Natural killer cell treated with Interleukin-12 subunit alpha and Interleukin-12 subunit beta and Interleukin-15 and Interleukin-18, amount 100 ng/mL, for 72 hours (primary cell): ENCODE data around the gene REEP1. TPM values are rescaled to one million over a fixed set of nuclear protein-coding genes. Genes with fewer than 3 reads are reported as not detected.
"Not testable (repeated sequence)": the region's sequence is repeated elsewhere in the genome, so short reads cannot be mapped to it uniquely, and the experiment has no call there.

Source experiments
- ATAC-seq, 2 donors: fragments of 150-1000 bp; cut with Tn5 transposase in 1 of 2; sonication (Bioruptor Pico), chemical (Tn5 transposase) in 1 of 2; 2 replicates each; pipeline ENCODE4 v1.10.0; 2021
- DNase-seq: peaks from one replicate; pipeline ENCODE4 v3.0.0; 2022; ENCODE audit warnings: low spot score
- H3K27ac Mint-ChIP-seq, 2 donors: 1 replicate in 1 of 2; 2 replicates in 1 of 2; pipeline ENCODE4 v1.8.0; 2022; ENCODE audit warnings: mixed read lengths in 2 of 2, mild to moderate bottlenecking in 1 of 2, moderate library complexity in 1 of 2
- H3K27me3 Mint-ChIP-seq, 2 donors: 1 replicate in 1 of 2; 2 replicates in 1 of 2; pipeline ENCODE4 v1.8.0; 2022; ENCODE audit warnings: mixed read lengths in 2 of 2
- H3K36me3 Mint-ChIP-seq: one replicate; pipeline ENCODE4 v1.8.0; 2022; ENCODE audit warnings: mixed read lengths
- H3K4me1 Mint-ChIP-seq, 2 donors: 1 replicate in 1 of 2; 2 replicates in 1 of 2; pipeline ENCODE4 v1.8.0; 2022; ENCODE audit warnings: low read depth in 2 of 2, mixed read lengths in 2 of 2, mild to moderate bottlenecking in 1 of 2
- H3K4me3 Mint-ChIP-seq: one replicate; pipeline ENCODE4 v1.8.0; 2022; ENCODE audit warnings: mixed read lengths
- H3K9me3 Mint-ChIP-seq: 2 replicates; pipeline ENCODE4 v1.8.0; 2022; ENCODE audit warnings: mixed read lengths
- total RNA-seq, 2 donors: library from RNA; stranded (reverse); gene quantifications; one replicate each; pipeline ENCODE4 v1.2.3, GENCODE V29; 2022

Gene REEP1
- total RNA-seq, 2 donors from 2014 or later, result not detected

GRCh38 chr2:86203614-86204013 lies 133.8 kb downstream of the REEP1 start:
- no peak overlapping the region for H3K27ac Mint-ChIP-seq
- no peak for ATAC-seq
- H3K36me3 Mint-ChIP-seq, result peaks cover 11% of the 10 kb centered on the region
- no peak for DNase-seq
- no peak overlapping the region for H3K4me3 Mint-ChIP-seq
- no peaks in the 10 kb centered on the region for H3K27me3 Mint-ChIP-seq
- H3K4me1 Mint-ChIP-seq, result peaks cover 17 to 19% of the 10 kb centered on the region in 2 donors
- H3K9me3 Mint-ChIP-seq, result no peaks in the 10 kb centered on the region

- H3K4me3 Mint-ChIP-seq, result no peak overlapping the region
- no peaks in the 10 kb centered on the region for H3K27me3 Mint-ChIP-seq
- no peaks in the 10 kb centered on the region for H3K9me3 Mint-ChIP-seq
- ATAC-seq, result no peak
- no peak overlapping the region for H3K27ac Mint-ChIP-seq
- no peak for DNase-seq
- peaks cover 10% of the 10 kb centered on the region for H3K36me3 Mint-ChIP-seq
- peaks cover 17 to 22% of the 10 kb centered on the region in 2 donors for H3K4me1 Mint-ChIP-seq
Measured at GRCh38 chr2:86202702-86203101, 134.7 kb downstream of the REEP1 start.

GRCh38 chr2:86202336-86202692 lies 135.1 kb downstream of the REEP1 start:
- no peaks in the 10 kb centered on the region for H3K27me3 Mint-ChIP-seq
- no peak for DNase-seq
- H3K4me3 Mint-ChIP-seq, result peak overlapping the region; percentile 1
- H3K36me3 Mint-ChIP-seq, result peaks cover 10% of the 10 kb centered on the region
- peaks cover 17 to 22% of the 10 kb centered on the region in 2 donors for H3K4me1 Mint-ChIP-seq
- ATAC-seq, result no peak
- no peaks in the 10 kb centered on the region for H3K9me3 Mint-ChIP-seq
- no peak overlapping the region for H3K27ac Mint-ChIP-seq

- Mint-ChIP-seq H3K4me1 (peaks cover 21 to 25% of the 10 kb centered on the region in 2 donors), H3K9me3 (no peaks in the 10 kb centered on the region), H3K36me3 (peaks cover 10% of the 10 kb centered on the region), H3K27ac (no peak overlapping the region), H3K27me3 (no peaks in the 10 kb centered on the region), H3K4me3 (peak overlapping the region; percentile 1)
- ATAC-seq, result no peak
- DNase-seq, result no peak
Measured at GRCh38 chr2:86201671-86202335, 135.6 kb downstream of the REEP1 start.

GRCh38 chr2:86200564-86200963 lies 136.9 kb downstream of the REEP1 start:
- peak overlapping the region; percentile 96 for H3K4me3 Mint-ChIP-seq

GRCh38 chr2:86199834-86200177 lies 137.6 kb downstream of the REEP1 start:
- peaks cover 30 to 36% of the 10 kb centered on the region in 2 donors for H3K4me1 Mint-ChIP-seq
- peak overlapping the region; percentile 96 for H3K4me3 Mint-ChIP-seq
- peaks cover 5% of the 10 kb centered on the region for H3K36me3 Mint-ChIP-seq
- DNase-seq (no peak), ATAC-seq (no peak)
- no peaks in the 10 kb centered on the region for H3K9me3 Mint-ChIP-seq
- no peaks in the 10 kb centered on the region for H3K27me3 Mint-ChIP-seq
- peak overlapping the region; percentile 83 to 96 for H3K27ac Mint-ChIP-seq

More at GRCh38 chr2:86200564-86200963, 136.9 kb downstream of the REEP1 start:
- not testable (repeated sequence) for H3K27me3 Mint-ChIP-seq, DNase-seq, ATAC-seq, H3K36me3 Mint-ChIP-seq, H3K9me3 Mint-ChIP-seq
- Mint-ChIP-seq H3K27ac (peak overlapping the region; percentile 83 to 96), H3K4me1 (peaks cover 25 to 32% of the 10 kb centered on the region in 2 donors)

- ATAC-seq (no peak), DNase-seq (no peak)
- Mint-ChIP-seq H3K36me3 (peaks cover 10% of the 10 kb centered on the region), H3K4me1 (peaks cover 41 to 44% of the 10 kb centered on the region in 2 donors), H3K9me3 (no peaks in the 10 kb centered on the region), H3K4me3 (peak overlapping the region; percentile 94), H3K27ac (peak overlapping the region; percentile 97), H3K27me3 (no peaks in the 10 kb centered on the region)
Measured at GRCh38 chr2:86195808-86196387, 141.5 kb downstream of the REEP1 start.

GRCh38 chr2:86195055-86195807 lies 142.2 kb downstream of the REEP1 start, which contains the start of gene IMMT:
Gene IMMT (minus strand): TSS chr2:86195462. CDS start chr2:86195382, 80 bp downstream.
- H3K27ac Mint-ChIP-seq, result peak within 1 kb of the TSS; percentile 97
- no peaks in the 10 kb centered on the region for H3K9me3 Mint-ChIP-seq
- peak; percentile 95 for DNase-seq
- no peaks in the 10 kb centered on the region for H3K27me3 Mint-ChIP-seq
- H3K4me3 Mint-ChIP-seq, result peak within 1 kb of the TSS; percentile 94
- H3K36me3 Mint-ChIP-seq, result peaks cover 14% of the 10 kb centered on the region
- H3K4me1 Mint-ChIP-seq, result peaks cover 44 to 48% of the 10 kb centered on the region in 2 donors
- ATAC-seq, result peak; percentile 95 to 98

- Mint-ChIP-seq H3K27me3 (no peaks in the 10 kb centered on the region), H3K9me3 (no peaks in the 10 kb centered on the region), H3K36me3 (peaks cover 15% of the 10 kb centered on the region), H3K4me1 (peaks cover 48 to 54% of the 10 kb centered on the region in 2 donors), H3K4me3 (peak overlapping the region; percentile 94), H3K27ac (peak overlapping the region; percentile 97)
- ATAC-seq, result no peak
- DNase-seq, result no peak
Measured at GRCh38 chr2:86194751-86195054, 142.7 kb downstream of the REEP1 start.

GRCh38 chr2:86193901-86194567 lies 143.4 kb downstream of the REEP1 start:
- Mint-ChIP-seq H3K4me1 (peaks cover 46 to 49% of the 10 kb centered on the region in 2 donors), H3K4me3 (peak overlapping the region; percentile 94), H3K27ac (peak overlapping the region; percentile 97), H3K27me3 (no peaks in the 10 kb centered on the region), H3K9me3 (no peaks in the 10 kb centered on the region), H3K36me3 (peaks cover 10% of the 10 kb centered on the region)
- ATAC-seq, result no peak
- DNase-seq, result no peak

GRCh38 chr2:86189782-86190416 lies 147.5 kb downstream of the REEP1 start:
- Mint-ChIP-seq H3K4me1 (peaks cover 56 to 62% of the 10 kb centered on the region in 2 donors), H3K27ac (peak overlapping the region in 1 of 2 donors; percentile 12), H3K27me3 (no peaks in the 10 kb centered on the region), H3K4me3 (no peak overlapping the region), H3K36me3 (peaks cover 10% of the 10 kb centered on the region), H3K9me3 (no peaks in the 10 kb centered on the region)
- DNase-seq (no peak), ATAC-seq (no peak)

GRCh38 chr2:86186431-86186830 lies 151.0 kb downstream of the REEP1 start:
- Mint-ChIP-seq H3K36me3 (peaks cover 6% of the 10 kb centered on the region), H3K9me3 (no peaks in the 10 kb centered on the region), H3K27ac (peak overlapping the region; percentile 84 to 95), H3K27me3 (no peaks in the 10 kb centered on the region), H3K4me3 (peak overlapping the region; percentile 66), H3K4me1 (peaks cover 42 to 46% of the 10 kb centered on the region in 2 donors)
- DNase-seq (no peak), ATAC-seq (peak in 1 of 2 donors; percentile 72)

- H3K4me1 Mint-ChIP-seq, result peaks cover 42 to 44% of the 10 kb centered on the region in 2 donors
- ATAC-seq (peak; percentile 56 to 66), DNase-seq (no peak)
- H3K36me3 Mint-ChIP-seq, result peaks cover 6% of the 10 kb centered on the region
- H3K27ac Mint-ChIP-seq, result peak overlapping the region; percentile 84 to 95
- H3K4me3 Mint-ChIP-seq, result peak overlapping the region; percentile 66
- H3K27me3 Mint-ChIP-seq, result no peaks in the 10 kb centered on the region
- H3K9me3 Mint-ChIP-seq, result no peaks in the 10 kb centered on the region
Measured at GRCh38 chr2:86185517-86186212, 151.8 kb downstream of the REEP1 start.
